Gastrocnemius medialis (tissue), 4 donors: Measurements from ENCODE around the gene NCOR2.

Source experiments
- CTCF ChIP-seq, 5 experiments: fragments of 450-650 bp in 3 of 5; fragments of 200-600 bp in 2 of 5; sonication (generic) in 2 of 5; IDR thresholded peaks in 4 of 5; conservative IDR thresholded peaks in 1 of 5; 1 replicate in 4 of 5; 2 replicates in 1 of 5; pipeline ENCODE4 v1.5.1; 2016 to 2019; ENCODE audit warnings: antibody characterized with exemption in 5 of 5, mild to moderate bottlenecking in 3 of 5, moderate library complexity in 3 of 5
- POLR2A ChIP-seq, 2 donors: fragments of 450-650 bp; IDR thresholded peaks; one replicate each; pipeline ENCODE4 v1.6.1; 2017; ENCODE audit warnings: antibody characterized with exemption in 2 of 2, mild to moderate bottlenecking in 2 of 2, moderate library complexity in 2 of 2

GRCh38 chr12:124532331-124532750 is 35.1 kb downstream of the NCOR2 start:
- TF ChIP-seq POLR2A (IDR thresholded peaks at IDR 0.05) (no peak), CTCF (IDR thresholded peaks at IDR 0.05 in 4 of 5, conservative IDR thresholded peaks at IDR 0.05 in 1 of 5) (no peak)
